GM12878 (cell line): ENCODE data around the gene RARS1. TPM values are rescaled to one million over a fixed set of nuclear protein-coding genes. Genes with fewer than 3 reads are reported as not detected.

Experiments
- CREB1 ChIP-seq: IDR thresholded peaks from 2 replicates; pipeline ENCODE4 v1.6.1; 2012; ENCODE audit warnings: low read depth, mild to moderate bottlenecking, inconsistent platforms
- CUX1 ChIP-seq: IDR thresholded peaks from 2 replicates; pipeline ENCODE4 v1.6.1; 2012; ENCODE audit warnings: improper control_type of control experiment, low read depth, low read length; ENCODE audit not compliant: insufficient replicate concordance
- E2F8 ChIP-seq: fragments of 450-650 bp; IDR thresholded peaks from 2 replicates; pipeline ENCODE4 v1.6.1; 2018; ENCODE audit warnings: mild to moderate bottlenecking, low read depth, moderate library complexity; ENCODE audit not compliant: partially characterized antibody
- EED ChIP-seq: sonication (generic); IDR thresholded peaks from 2 replicates; pipeline ENCODE4 v1.6.1; 2016; ENCODE audit warnings: antibody characterized with exemption, low read depth
- GATAD2B ChIP-seq: fragments of 450-650 bp; conservative IDR thresholded peaks from 2 replicates; pipeline ENCODE4 v1.6.1; 2017; ENCODE audit warnings: low read depth, mild to moderate bottlenecking, moderate library complexity
- JUND ChIP-seq: IDR thresholded peaks from 2 replicates; pipeline ENCODE4 v1.6.1; 2012; ENCODE audit warnings: low read depth, mild to moderate bottlenecking, low read length, improper control_type of control experiment, moderate library complexity
- MEF2A ChIP-seq: IDR thresholded peaks from 2 replicates; pipeline ENCODE4 v1.6.1; 2011; ENCODE audit warnings: low read depth, mild to moderate bottlenecking, low read length, moderate library complexity; ENCODE audit not compliant: insufficient read depth
- MYB ChIP-seq: fragments of 150-350 bp; IDR thresholded peaks from 2 replicates; pipeline ENCODE4 v1.6.1; 2014; ENCODE audit warnings: mild to moderate bottlenecking, low read depth, low read length, borderline replicate concordance
- NRF1 ChIP-seq: conservative IDR thresholded peaks from 2 replicates; pipeline ENCODE4 v1.6.1; 2011; ENCODE audit warnings: mild to moderate bottlenecking, low read depth, low read length, improper control_type of control experiment
- RAD21 ChIP-seq: IDR thresholded peaks from 2 replicates; pipeline ENCODE4 v1.6.1; 2011; ENCODE audit warnings: mild to moderate bottlenecking, low read depth, low read length, moderate library complexity; ENCODE audit not compliant: insufficient read depth
- RCOR1 ChIP-seq: conservative IDR thresholded peaks from 2 replicates; pipeline ENCODE4 v1.6.1; 2012; ENCODE audit warnings: low read depth, low read length, improper control_type of control experiment
- SP1 ChIP-seq: IDR thresholded peaks from one replicate; pipeline ENCODE4 v1.6.1; 2011; ENCODE audit warnings: low read depth, low read length
- SUZ12 ChIP-seq: fragments of 200-600 bp; sonication (generic); IDR thresholded peaks from one replicate; pipeline ENCODE4 v1.6.1; 2018; ENCODE audit warnings: antibody characterized with exemption, mild to moderate bottlenecking; ENCODE audit not compliant: unreplicated experiment
- TARDBP ChIP-seq: IDR thresholded peaks from 2 replicates; pipeline ENCODE4 v1.6.1; 2016; ENCODE audit warnings: borderline replicate concordance
- USF2 ChIP-seq: IDR thresholded peaks from 2 replicates; pipeline ENCODE4 v1.6.1; 2011; ENCODE audit warnings: low read depth, low read length, improper control_type of control experiment, borderline replicate concordance
- ZBED1 ChIP-seq: IDR thresholded peaks from 2 replicates; pipeline ENCODE4 v1.6.1; 2016; ENCODE audit warnings: borderline replicate concordance
- ZBTB11 ChIP-seq: fragments of 450-650 bp; formaldehyde crosslinking; IDR thresholded peaks from 2 replicates; pipeline ENCODE4 v1.5.0; 2022; ENCODE audit warnings: mild to moderate bottlenecking, missing genetic modification characterization
- polyA plus RNA-seq, 11 experiments: library from polyadenylated mRNA; depleted of rRNA in 4 of 11; unstranded in 6 of 11; stranded (reverse) in 5 of 11; fragments of >200 nt; fragmentation: Nextera tagmentation in 4 of 11; fragmentation: Illumina TruSeq in 1 of 11; extraction: Ambion mirVana in 4 of 11; extraction: Trizol in 1 of 11; gene quantifications; 1 replicate in 1 of 11; 2 replicates in 10 of 11; pipeline versions ENCODE4 v1.2.1 to v1.2.3, GENCODE V29; 2011 to 2016; ENCODE audit warnings: inconsistent platforms in 2 of 11, missing spikeins in 2 of 11, low read depth in 1 of 11
- total RNA-seq, 4 experiments: library from RNA; depleted of rRNA in 3 of 4; stranded (reverse); fragments of >200 nt in 3 of 4; fragmentation: Illumina TruSeq in 1 of 4; extraction: Trizol in 1 of 4; gene quantifications; 2 replicates each; pipeline versions ENCODE4 v1.2.1 to v1.2.3, GENCODE V29; 2013 to 2021

Gene RARS1
- total and polyA plus RNA-seq, 10 of the 15 experiments (the other 5 are each of a cell fraction or from before 2014, with no cell fraction given), result 80.5 to 127 (median 105) TPM

- TF ChIP-seq E2F8 (peak; percentile 83), EED (peak; percentile 83), SP1 (no peak), RCOR1 (peak; percentile 80; the same call in 1 of the 2 replicates), RAD21 (peak; percentile 64), CREB1 (peak; percentile 85), MYB (0 out of 2 replicates have a peak, but pooled peaks have one; percentile 18), JUND (no peak), SUZ12 (no peak), TARDBP (no peak), MEF2A (no peak), CUX1 (no peak), GATAD2B (no peak), ZBED1 (no peak), NRF1 (no peak), ZBTB11 (CRISPR knock-in tag) (peak; percentile 86), USF2 (no peak)
Measured at GRCh38 chr5:168486136-168486879, at the start of gene RARS1 (continued).
